HepG2 (cell line): ENCODE results near the gene TRMT112. TPM values are rescaled to one million over a fixed set of nuclear protein-coding genes. Genes with fewer than 3 reads are reported as not detected.

Experiments used
- ESRRA ChIP-seq: sonication (generic); formaldehyde crosslinking; IDR thresholded peaks from 2 replicates; pipeline ENCODE4 v1.5.1; 2020; ENCODE audit warnings: mild to moderate bottlenecking, low read depth, missing genetic modification reagents
- GATAD2A ChIP-seq: IDR thresholded peaks from 2 replicates; pipeline ENCODE4 v1.6.1; 2016
- HNRNPLL ChIP-seq: fragments of 200-400 bp; formaldehyde crosslinking; IDR thresholded peaks from 2 replicates; pipeline ENCODE4 v1.6.1; 2017; ENCODE audit warnings: mild to moderate bottlenecking, low read depth, low read length; ENCODE audit not compliant: poor library complexity, severe bottlenecking
- KDM2A ChIP-seq: sonication (generic); formaldehyde crosslinking; IDR thresholded peaks from 2 replicates; pipeline ENCODE4 v1.4.0; 2020; ENCODE audit warnings: low read depth, missing genetic modification reagents, borderline replicate concordance
- KDM4B ChIP-seq: sonication (generic); formaldehyde crosslinking; IDR thresholded peaks from 2 replicates; pipeline ENCODE4 v1.4.0; 2020; ENCODE audit warnings: missing genetic modification reagents
- KDM5B ChIP-seq: sonication (generic); formaldehyde crosslinking; IDR thresholded peaks from 2 replicates; pipeline ENCODE4 v1.4.0; 2020; ENCODE audit warnings: missing genetic modification reagents, mild to moderate bottlenecking, borderline replicate concordance
- NR2C2 ChIP-seq: sonication (generic); formaldehyde crosslinking; IDR thresholded peaks from 2 replicates; pipeline ENCODE4 v1.4.0; 2020; ENCODE audit warnings: missing genetic modification reagents, mild to moderate bottlenecking, moderate library complexity, borderline replicate concordance
- PPARG ChIP-seq: conservative IDR thresholded peaks from 2 replicates; pipeline ENCODE4 v1.6.1; 2016; ENCODE audit warnings: missing biosample characterization, missing genetic modification reagents
- SKI ChIP-seq: fragments of 450-650 bp; IDR thresholded peaks from one replicate; pipeline ENCODE4 v1.6.1; 2018; ENCODE audit warnings: mild to moderate bottlenecking; ENCODE audit not compliant: partially characterized antibody
- ZBTB3 ChIP-seq: sonication (generic); formaldehyde crosslinking; IDR thresholded peaks from 2 replicates; pipeline ENCODE4 v1.4.0; 2020; ENCODE audit warnings: low read depth, mild to moderate bottlenecking, moderate library complexity, missing genetic modification reagents, borderline replicate concordance
- ZFX ChIP-seq: sonication (generic); formaldehyde crosslinking; IDR thresholded peaks from 2 replicates; pipeline ENCODE4 v1.4.0; 2020; ENCODE audit warnings: mild to moderate bottlenecking, low read depth, missing genetic modification reagents, moderate library complexity
- ZNF282 ChIP-seq: fragments of 450-650 bp; IDR thresholded peaks from 2 replicates; pipeline ENCODE4 v1.6.1; 2018; ENCODE audit not compliant: partially characterized antibody
- ZNF296 ChIP-seq: sonication (generic); formaldehyde crosslinking; conservative IDR thresholded peaks from 2 replicates; pipeline ENCODE4 v1.5.0; 2020; ENCODE audit warnings: mild to moderate bottlenecking, missing genetic modification reagents
- ZNF33B ChIP-seq: sonication (generic); formaldehyde crosslinking; IDR thresholded peaks from 2 replicates; pipeline ENCODE4 v1.5.1; 2020; ENCODE audit warnings: mild to moderate bottlenecking, missing genetic modification reagents
- ZNF446 ChIP-seq: sonication (generic); formaldehyde crosslinking; IDR thresholded peaks from 2 replicates; pipeline ENCODE4 v1.5.0; 2020; ENCODE audit warnings: mild to moderate bottlenecking, missing genetic modification reagents
- ZNF550 ChIP-seq: sonication (generic); formaldehyde crosslinking; IDR thresholded peaks from 2 replicates; pipeline ENCODE4 v1.4.0; 2020; ENCODE audit warnings: mild to moderate bottlenecking, missing genetic modification reagents, borderline replicate concordance
- ZNF564 ChIP-seq: sonication (generic); formaldehyde crosslinking; IDR thresholded peaks from 2 replicates; pipeline ENCODE4 v1.8.1; 2023; ENCODE audit warnings: mild to moderate bottlenecking, missing genetic modification reagents
- ZNF660 ChIP-seq: sonication (generic); formaldehyde crosslinking; IDR thresholded peaks from 2 replicates; pipeline ENCODE4 v1.5.1; 2020; ENCODE audit warnings: mild to moderate bottlenecking, low read depth, missing genetic modification reagents, borderline replicate concordance
- ZNF747 ChIP-seq: sonication (generic); formaldehyde crosslinking; IDR thresholded peaks from 2 replicates; pipeline ENCODE4 v1.8.1; 2023; ENCODE audit warnings: missing genetic modification reagents, mild to moderate bottlenecking, borderline replicate concordance
- polyA plus RNA-seq, 8 experiments: library from polyadenylated mRNA; depleted of rRNA in 3 of 8; stranded (reverse) in 7 of 8; unstranded in 1 of 8; fragments of >200 nt; fragmentation: Illumina TruSeq in 4 of 8; extraction: Trizol in 4 of 8; gene quantifications; 2 replicates each; pipeline versions ENCODE4 v1.2.1 to v1.2.3, GENCODE V29; 2011 to 2016; ENCODE audit warnings: low read depth in 4 of 8, missing spikeins in 1 of 8, mixed read lengths in 1 of 8; ENCODE audit not compliant: insufficient read depth in 1 of 8
- total RNA-seq, 5 experiments: library from RNA; depleted of rRNA; stranded (reverse); fragments of >200 nt; fragmentation: Illumina TruSeq; extraction: Trizol; gene quantifications; 2 replicates each; pipeline ENCODE4 v1.2.3, GENCODE V29; 2016; ENCODE audit warnings: low read depth in 1 of 5
- TF ChIP-seq, protein P1 (sequence below): sonication (generic); formaldehyde crosslinking; IDR thresholded peaks from 2 replicates; pipeline ENCODE4 v1.8.1; 2023; ENCODE audit warnings: mild to moderate bottlenecking, missing genetic modification reagents
- TF ChIP-seq, protein P2 (sequence below): IDR thresholded peaks from 2 replicates; pipeline ENCODE4 v1.6.1; 2016; ENCODE audit warnings: missing compliant biosample characterization, missing genetic modification reagents, borderline replicate concordance
- TF ChIP-seq, protein P3 (sequence below): sonication (generic); formaldehyde crosslinking; conservative IDR thresholded peaks from 2 replicates; pipeline ENCODE4 v1.8.0; 2022; ENCODE audit warnings: missing genetic modification reagents
- TF ChIP-seq, protein P4 (sequence below): sonication (generic); IDR thresholded peaks from 2 replicates; pipeline ENCODE4 v1.6.1; 2016; ENCODE audit warnings: low read depth, borderline replicate concordance
- TF ChIP-seq, protein P5 (sequence below): sonication (generic); formaldehyde crosslinking; IDR thresholded peaks from 2 replicates; pipeline ENCODE4 v1.8.0; 2022; ENCODE audit warnings: mild to moderate bottlenecking, missing genetic modification reagents, moderate library complexity

Gene TRMT112
- total and polyA plus RNA-seq, 2 of the 13 experiments (the other 11 are each of a cell fraction or from before 2014, with no cell fraction given), result 186 to 409 TPM

DNA sequence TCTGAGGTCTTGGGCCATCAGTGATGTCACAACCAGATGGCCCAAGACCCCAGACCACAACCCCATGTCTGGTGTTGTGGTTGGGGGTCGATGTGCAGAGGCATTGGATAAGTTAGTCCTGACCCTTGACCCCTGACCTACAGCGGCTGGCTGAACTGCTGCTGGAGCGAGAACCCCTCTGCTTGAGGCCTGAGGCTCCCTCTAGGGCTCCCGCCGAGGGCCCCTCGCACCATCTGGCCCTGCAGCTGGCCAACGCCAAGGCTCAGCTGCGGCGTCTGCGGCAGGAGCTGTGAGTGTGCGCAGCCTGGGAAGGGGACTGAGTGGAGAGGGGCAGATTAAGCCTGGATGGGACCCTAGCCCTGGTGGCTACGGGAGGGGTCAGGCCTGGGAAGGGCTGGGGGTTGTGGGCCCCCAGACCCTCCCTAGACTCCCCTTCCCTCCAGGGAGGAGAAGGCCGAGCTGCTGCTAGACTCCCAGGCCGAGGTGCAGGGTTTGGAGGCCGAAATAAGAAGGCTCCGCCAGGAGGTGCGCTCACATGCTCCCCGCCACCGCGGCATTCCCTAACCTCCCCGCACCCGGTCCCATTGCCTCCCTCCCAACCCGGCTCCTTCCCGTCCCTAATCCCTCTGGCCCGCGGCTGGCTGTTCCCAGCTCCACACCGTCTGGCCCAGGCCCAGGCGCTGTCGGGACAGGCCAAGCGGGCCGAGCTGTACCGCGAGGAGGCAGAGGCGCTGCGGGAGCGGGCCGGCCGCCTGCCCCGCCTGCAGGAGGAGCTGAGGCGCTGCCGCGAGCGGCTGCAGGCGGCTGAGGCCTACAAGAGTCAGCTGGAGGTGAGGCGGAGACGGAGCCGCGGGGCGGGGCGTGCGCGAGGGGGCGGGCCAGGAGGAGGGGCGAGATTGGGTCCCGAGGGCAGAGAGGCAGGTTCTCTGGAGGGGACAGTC, 24.8 kb upstream of the TRMT112 start (continued):
- TF ChIP-seq ZNF296 (CRISPR knock-in tag) (no peak), KDM2A (CRISPR knock-in tag) (peak; percentile 51; the same call in 1 of the 2 replicates), ZBTB3 (no peak), KDM4B (CRISPR knock-in tag) (no peak), KDM5B (CRISPR knock-in tag) (peak; percentile 19; the same call in 1 of the 2 replicates), GATAD2A (no peak), NR2C2 (CRISPR knock-in tag) (peak; percentile 48; the same call in 1 of the 2 replicates), ZNF747 (CRISPR knock-in tag) (no peak), SKI (peak; percentile 48), ZNF660 (no peak), HNRNPLL (peak; percentile 60), ESRRA (no peak), ZFX (peak; percentile 96), ZNF446 (CRISPR knock-in tag) (no peak), PPARG (CRISPR knock-in tag) (no peak), ZNF550 (CRISPR knock-in tag) (no peak), ZNF282 (no peak), ZNF33B (CRISPR knock-in tag) (no peak), ZNF564 (CRISPR knock-in tag) (no peak)
- TF ChIP-seq, protein P1, sequence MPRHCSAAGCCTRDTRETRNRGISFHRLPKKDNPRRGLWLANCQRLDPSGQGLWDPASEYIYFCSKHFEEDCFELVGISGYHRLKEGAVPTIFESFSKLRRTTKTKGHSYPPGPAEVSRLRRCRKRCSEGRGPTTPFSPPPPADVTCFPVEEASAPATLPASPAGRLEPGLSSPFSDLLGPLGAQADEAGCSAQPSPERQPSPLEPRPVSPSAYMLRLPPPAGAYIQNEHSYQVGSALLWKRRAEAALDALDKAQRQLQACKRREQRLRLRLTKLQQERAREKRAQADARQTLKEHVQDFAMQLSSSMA (CRISPR knock-in tag), result no peak
- TF ChIP-seq, protein P2, sequence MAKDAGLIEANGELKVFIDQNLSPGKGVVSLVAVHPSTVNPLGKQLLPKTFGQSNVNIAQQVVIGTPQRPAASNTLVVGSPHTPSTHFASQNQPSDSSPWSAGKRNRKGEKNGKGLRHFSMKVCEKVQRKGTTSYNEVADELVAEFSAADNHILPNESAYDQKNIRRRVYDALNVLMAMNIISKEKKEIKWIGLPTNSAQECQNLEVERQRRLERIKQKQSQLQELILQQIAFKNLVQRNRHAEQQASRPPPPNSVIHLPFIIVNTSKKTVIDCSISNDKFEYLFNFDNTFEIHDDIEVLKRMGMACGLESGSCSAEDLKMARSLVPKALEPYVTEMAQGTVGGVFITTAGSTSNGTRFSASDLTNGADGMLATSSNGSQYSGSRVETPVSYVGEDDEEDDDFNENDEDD (CRISPR knock-in tag), result peak; percentile 20; the same call in 1 of the 2 replicates
- TF ChIP-seq, protein P3, sequence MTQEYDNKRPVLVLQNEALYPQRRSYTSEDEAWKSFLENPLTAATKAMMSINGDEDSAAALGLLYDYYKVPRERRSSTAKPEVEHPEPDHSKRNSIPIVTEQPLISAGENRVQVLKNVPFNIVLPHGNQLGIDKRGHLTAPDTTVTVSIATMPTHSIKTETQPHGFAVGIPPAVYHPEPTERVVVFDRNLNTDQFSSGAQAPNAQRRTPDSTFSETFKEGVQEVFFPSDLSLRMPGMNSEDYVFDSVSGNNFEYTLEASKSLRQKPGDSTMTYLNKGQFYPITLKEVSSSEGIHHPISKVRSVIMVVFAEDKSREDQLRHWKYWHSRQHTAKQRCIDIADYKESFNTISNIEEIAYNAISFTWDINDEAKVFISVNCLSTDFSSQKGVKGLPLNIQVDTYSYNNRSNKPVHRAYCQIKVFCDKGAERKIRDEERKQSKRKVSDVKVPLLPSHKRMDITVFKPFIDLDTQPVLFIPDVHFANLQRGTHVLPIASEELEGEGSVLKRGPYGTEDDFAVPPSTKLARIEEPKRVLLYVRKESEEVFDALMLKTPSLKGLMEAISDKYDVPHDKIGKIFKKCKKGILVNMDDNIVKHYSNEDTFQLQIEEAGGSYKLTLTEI, result no peak
- TF ChIP-seq, protein P4, sequence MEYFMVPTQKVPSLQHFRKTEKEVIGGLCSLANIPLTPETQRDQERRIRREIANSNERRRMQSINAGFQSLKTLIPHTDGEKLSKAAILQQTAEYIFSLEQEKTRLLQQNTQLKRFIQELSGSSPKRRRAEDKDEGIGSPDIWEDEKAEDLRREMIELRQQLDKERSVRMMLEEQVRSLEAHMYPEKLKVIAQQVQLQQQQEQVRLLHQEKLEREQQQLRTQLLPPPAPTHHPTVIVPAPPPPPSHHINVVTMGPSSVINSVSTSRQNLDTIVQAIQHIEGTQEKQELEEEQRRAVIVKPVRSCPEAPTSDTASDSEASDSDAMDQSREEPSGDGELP, result peak; percentile 94; the same call in 1 of the 2 replicates
- TF ChIP-seq, protein P5, sequence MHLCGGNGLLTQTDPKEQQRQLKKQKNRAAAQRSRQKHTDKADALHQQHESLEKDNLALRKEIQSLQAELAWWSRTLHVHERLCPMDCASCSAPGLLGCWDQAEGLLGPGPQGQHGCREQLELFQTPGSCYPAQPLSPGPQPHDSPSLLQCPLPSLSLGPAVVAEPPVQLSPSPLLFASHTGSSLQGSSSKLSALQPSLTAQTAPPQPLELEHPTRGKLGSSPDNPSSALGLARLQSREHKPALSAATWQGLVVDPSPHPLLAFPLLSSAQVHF (CRISPR knock-in tag), result no peak
